Activated CD8-positive, alpha-beta memory T cell treated with anti-CD3 and anti-CD28 coated beads, Interleukin-2, amount 50 U/mL, for 1 hour (primary cell): ENCODE measurements around the gene PLEKHM1.

Source experiments
- DNase-seq: peaks from one replicate; pipeline ENCODE4 v3.0.0-alpha.2; 2020; ENCODE audit errors: extremely low read depth

PLEKHM1 gene

DNA sequence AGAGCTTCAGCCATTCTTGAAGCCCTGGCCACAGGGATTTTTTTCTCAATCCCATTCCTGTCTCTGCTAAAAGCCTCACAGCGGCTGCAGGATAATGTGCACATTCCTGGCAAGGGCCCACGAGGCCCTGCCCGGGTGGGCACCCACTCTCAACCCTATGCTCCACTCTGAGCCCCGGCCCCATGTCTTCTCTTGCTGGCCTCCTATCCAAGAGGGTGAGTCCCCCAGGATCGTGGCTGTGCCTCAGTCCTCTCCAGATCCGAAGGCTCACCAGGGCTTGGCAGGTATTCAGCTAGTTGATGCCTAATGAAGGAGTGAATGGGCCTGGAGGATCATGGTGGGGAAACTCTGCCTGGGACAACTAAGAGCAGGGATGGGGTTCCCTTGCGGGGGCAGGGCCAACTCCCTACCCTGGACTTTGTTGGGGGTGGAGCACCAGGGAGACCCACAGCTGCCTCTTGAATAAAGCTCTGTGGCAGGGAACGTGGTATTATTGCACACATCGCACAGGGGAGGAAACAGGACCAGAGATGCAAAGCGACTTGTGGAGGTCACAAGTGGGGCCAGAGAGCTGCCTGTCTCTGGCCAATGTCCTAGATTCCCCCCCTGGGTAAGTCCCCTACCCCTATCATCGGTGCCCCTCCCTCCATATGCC lies 63.2 kb downstream of the PLEKHM1 start:
- no peak for DNase-seq

DNA sequence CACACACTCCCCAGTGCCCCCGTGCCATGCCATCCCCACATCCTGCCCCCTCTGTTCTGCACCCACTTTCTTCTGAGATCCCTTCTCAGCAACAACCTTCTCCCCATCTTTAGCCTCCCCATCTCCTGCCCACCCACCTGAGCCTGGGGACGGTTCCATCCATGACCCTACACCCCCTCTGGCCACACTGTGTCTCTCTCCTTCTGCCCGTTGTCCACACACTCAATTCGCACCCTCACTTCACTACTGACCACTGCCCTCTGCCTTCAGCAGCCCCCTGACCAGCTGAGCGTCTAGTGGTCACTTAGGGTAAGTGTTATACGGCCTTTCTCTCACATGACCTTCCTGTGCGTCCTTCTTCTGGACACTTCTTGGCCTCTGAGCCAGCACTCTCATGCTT lies 64.0 kb downstream of the PLEKHM1 start:
- DNase-seq = no peak

- no peak for DNase-seq
These were observed 64.5 kb downstream of the PLEKHM1 start for GRCh38 chr17:45425984-45426413.

- DNase-seq = no peak
These were observed 65.2 kb downstream of the PLEKHM1 start for GRCh38 chr17:45425125-45425983.

GRCh38 chr17:45424769-45425124 lies 65.8 kb downstream of the PLEKHM1 start:
- DNase-seq = no peak

GRCh38 chr17:45423975-45424335 lies 66.6 kb downstream of the PLEKHM1 start:
- no peak for DNase-seq

- DNase-seq = no peak
These were observed 67.1 kb downstream of the PLEKHM1 start for GRCh38 chr17:45423304-45423974.

GRCh38 chr17:45414990-45415881 lies 75.3 kb downstream of the PLEKHM1 start:
- DNase-seq = no peak

GRCh38 chr17:45413498-45413923 lies 77.0 kb downstream of the PLEKHM1 start:
- no peak for DNase-seq

GRCh38 chr17:45411348-45412105 lies 79.0 kb downstream of the PLEKHM1 start:
- no peak for DNase-seq

DNA sequence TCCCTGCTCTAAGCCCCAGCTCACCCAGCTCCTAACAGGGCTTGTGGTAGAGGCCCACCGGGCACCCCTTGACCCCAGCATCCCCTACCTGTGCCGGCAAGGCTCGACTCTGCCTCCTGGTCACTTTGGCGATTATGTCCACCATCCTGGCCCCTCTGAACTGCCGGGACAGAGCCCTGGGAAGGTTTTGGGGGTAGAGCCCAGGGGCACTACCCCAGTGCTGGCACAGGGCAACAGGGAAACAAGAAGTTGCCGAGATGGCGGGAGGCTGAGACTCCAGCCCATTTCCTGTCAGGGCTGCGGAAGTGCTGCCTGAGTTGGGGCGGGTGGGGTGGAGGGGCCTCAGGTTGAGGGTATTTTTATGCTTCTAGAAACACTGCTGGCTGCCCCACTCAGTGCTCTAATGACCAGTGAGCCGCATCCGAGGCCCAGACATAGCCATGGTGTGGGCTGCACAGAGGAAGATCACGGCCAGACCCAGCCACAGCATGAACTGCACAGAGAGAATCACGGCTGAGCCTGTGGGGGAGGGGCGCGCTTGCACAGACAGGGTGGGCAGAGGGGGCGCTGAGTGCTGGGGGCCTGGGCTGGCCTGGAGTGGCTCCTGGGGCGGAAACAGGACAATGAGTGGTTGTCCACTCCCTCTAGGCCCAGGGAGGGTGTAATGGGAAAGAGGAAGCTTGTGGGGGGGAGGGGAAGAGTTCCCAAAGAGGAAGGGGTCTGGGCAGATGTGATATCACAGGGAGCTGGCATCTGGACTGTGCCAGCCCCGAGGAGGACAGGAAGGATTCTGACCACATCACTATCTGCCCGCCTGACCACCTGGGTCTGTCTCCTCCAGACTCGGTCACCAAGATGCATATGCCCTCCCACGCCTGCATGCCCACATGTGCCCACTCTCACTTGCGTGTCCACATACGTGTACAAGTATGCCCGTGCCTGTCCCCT lies 80.1 kb downstream of the PLEKHM1 start:
- no peak for DNase-seq

DNA sequence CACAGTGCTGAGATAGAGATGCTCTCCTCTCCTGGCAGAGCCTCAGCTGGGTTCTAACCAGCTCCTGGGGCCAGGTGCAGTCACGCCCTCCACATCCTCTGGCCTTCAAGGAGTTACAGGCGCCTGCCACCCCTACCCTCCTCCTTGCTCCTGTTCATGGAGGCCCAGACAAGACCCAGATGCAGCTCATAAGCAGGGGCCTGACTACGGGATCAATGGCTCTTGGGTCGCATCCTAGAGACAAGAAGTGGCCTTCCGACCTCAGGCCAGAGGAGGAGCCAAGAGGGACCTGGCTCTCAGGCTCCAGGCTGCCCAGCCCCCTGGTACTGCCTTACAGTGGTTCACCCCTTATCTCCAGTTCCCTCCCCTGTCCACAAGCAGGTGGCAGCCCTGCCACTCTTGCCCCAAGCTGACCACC lies 80.9 kb downstream of the PLEKHM1 start:
- DNase-seq = no peak

- DNase-seq = no peak
These were observed 81.7 kb downstream of the PLEKHM1 start for GRCh38 chr17:45408611-45409421.

DNA sequence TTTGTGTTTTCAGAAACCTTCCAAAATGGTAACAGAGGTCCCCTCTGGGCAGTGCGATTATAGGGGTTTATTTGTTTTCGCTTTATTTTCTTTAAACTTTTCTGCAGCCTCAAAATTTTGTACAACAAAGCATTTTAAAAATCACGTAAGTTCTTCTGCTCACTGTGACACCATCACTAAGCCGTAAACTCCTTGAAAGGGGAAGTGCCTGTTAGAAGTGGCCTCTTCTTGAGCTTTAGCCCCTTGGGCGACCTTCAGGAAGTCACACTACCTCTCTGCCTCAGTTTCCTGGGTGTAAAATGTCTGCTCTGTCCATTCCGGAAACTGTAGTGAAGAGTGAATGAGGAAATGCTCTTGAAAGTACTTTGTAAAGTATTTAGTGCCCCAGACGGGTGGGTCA lies 84.4 kb downstream of the PLEKHM1 start:
- no peak for DNase-seq

DNA sequence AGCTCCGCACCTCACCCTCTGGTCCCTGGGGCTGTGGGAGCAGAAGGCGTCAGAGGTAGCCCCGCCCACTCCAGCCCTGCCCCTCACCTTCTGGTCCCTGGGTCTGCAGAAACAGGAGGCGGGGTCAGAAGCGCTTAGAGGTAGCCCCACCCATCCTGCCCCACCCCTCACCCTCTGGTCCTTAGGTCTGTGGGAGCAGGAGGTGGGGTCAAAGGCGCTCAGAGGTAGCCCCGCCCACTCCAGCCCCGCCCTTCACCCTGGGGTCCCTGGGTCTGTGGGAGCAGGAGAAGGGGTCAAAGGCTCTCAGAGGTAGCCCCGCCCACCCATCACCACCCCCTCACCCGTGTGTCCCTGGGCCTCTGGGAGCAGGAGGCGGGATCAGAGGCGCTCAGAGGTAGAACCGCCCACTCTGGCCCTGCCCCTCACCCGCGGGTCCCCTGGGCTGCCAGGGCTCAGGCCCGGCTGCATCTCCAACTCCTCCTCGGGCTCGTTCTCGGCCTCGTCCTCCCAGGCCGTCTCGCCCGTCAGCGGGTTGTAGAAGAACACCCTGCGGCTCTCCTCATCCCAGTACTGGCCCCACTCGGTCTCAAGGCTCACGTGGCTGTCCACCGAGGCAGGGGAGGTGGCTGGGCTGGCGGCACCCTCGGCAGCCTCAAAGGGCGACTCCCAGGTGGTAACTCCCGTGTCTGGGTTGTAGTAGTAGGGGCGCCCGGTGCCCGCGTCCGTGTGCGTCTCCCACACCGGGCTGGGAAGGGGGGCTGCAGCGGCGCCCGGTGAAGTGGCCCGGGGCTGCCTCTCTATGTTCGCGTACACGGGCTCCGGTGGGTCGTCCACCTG lies 85.1 kb downstream of the PLEKHM1 start:
- DNase-seq = no peak

DNA sequence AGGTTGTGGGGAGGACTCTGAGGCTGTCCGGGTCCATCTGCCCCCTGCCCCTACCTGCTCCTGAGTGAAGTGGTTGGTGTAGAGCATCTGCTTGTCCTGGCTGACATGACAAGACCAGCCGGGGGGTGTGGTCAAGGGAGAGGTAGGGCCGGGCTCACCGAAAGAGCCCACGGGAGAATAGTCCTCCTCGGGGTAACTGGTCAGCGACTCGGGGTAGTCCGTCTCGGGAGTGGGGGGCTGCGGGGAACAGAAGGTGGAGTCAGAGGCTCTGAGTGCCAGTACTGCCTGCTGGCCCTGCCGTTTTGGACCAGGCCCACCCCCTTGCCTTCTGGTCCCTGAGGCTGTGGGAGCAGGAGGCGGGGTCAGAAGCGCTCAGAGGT lies 85.7 kb downstream of the PLEKHM1 start:
- DNase-seq = no peak

DNA sequence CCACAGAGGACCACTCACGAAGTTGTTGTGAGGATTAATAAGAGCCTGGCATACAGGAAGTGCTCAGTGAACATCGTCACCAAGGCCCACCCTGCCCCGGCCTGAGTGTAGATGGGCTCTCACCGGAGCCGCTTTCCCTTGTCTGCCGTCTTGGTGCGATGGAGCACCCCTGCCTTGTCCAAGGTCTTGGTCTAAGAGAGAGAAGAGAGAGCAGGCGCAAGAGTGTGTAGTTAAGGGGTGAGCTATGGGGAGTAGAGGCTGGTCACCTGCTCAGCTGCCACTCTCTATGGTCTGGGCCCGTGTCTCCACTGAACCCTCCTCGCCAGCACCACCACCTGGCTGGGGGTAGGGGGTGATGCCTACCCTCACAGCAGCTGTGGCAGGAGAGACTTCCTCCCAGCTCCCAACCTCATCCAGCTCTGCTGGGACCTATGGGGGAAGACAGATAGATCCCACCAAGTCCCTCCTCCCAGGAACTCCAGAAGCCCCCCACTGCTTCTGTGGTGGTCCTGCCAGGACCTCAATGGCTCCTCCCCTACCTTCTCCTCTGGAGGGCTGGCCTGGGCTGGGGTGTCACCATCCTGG lies 86.5 kb downstream of the PLEKHM1 start:
- no peak for DNase-seq

GRCh38 chr17:45402916-45403315 lies 87.6 kb downstream of the PLEKHM1 start:
- DNase-seq = no peak
